EL (cell line): ENCODE measurements around the gene FOXJ3.

ENCODE experiments used
- DNase-seq: peaks from one replicate; pipeline ENCODE4 v3.0.0-alpha.2; 2016

FOXJ3 gene

GRCh38 chr1:42139444-42139843 is 195.6 kb downstream of the FOXJ3 start:
- no peak for DNase-seq

GRCh38 chr1:42138586-42138985 is 196.4 kb downstream of the FOXJ3 start:
- no peak for DNase-seq

DNA sequence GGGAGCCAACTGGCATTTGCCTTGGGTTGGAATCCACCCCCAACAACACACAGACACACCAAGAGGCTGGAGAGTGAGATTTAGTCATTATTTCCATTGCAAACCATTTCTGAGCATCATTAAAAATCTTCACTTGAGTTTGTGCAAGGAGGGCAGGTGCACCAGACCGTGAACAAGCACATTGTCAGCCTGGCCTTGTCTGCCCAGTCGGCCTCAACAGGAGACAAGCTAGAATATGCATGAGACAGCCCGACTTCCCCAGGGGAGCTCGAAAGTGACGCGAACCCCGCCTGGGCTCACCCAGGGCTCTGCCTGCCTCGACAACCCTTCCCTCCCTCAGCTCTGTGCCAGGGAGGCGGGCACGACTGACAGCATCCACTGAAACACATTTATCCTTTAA is 197.3 kb downstream of the FOXJ3 start:
- no peak for DNase-seq

- no peak for DNase-seq
Observed at GRCh38 chr1:42136466-42136865, 198.6 kb downstream of the FOXJ3 start.

DNA sequence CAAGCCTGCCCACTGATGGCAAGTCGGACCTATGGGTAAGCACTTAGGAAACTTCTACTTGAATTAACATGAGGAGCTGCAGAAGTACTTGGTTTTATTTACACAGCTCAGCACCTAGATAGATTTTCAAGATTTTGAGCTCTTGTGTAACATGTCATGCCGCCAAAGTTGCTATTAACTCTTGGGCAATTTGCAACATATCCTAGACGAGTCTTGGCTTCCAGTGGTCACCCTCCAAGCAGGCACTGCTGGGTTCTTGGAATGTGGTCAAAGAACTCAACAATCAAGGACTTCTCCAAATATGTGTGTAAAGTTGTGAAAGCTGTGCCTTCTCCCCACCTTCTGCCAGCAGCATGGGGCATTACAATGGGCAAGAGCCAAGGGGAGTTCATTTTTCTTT is 199.6 kb downstream of the FOXJ3 start:
- no peak for DNase-seq

DNA sequence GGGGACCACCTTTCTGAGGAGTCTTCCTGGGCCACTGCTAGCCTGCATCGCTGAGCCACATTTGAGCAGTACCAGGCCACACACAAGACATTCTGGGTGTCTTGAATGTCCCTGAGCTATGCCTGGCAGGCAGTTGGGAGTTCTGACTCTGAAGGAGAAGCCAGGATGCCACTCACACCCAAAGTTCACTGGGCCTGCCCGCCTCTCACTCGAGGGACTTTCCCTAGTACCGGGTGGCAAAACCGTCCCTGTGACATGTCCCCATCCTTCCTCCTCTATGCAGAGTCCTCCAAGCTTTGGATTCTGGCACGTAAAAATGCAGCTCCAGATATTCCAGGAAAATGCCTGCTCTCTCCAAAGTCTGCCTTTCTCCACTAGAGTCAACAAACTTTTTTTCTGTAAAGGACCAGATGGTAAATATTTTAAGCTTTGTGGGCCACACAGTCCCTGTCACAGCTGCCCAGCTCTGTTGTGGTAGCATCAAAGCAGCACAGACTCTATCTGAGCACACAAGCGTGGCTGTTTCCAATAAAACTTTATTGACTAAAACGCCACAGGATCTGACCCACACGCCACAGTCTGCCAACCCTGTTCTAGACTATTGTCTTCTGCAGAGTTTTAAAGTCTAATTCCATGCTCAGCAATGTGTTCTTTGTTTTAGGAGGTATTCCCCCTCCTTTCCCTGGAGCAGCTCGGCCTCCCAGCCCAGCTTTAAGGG is 201.1 kb downstream of the FOXJ3 start:
- no peak for DNase-seq

DNA sequence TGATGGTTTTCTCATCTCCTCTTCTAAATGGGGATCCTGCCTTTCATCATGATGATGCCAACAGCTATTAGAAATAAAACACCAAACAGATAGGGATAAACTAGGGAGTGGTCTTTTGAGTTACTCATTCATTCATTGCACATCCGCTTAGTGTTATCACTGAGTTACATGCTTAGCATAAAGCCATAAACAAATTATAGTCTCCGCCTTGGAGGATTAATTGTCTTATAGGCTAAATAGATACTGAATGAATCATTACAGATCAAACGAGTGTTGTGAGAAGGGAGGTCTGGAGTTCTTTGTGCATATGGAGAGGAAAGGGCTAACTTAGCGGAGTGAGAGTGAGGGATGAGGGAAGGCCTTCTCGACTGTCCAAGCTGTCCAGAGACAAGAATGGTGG is 201.6 kb downstream of the FOXJ3 start:
- no peak for DNase-seq

DNA sequence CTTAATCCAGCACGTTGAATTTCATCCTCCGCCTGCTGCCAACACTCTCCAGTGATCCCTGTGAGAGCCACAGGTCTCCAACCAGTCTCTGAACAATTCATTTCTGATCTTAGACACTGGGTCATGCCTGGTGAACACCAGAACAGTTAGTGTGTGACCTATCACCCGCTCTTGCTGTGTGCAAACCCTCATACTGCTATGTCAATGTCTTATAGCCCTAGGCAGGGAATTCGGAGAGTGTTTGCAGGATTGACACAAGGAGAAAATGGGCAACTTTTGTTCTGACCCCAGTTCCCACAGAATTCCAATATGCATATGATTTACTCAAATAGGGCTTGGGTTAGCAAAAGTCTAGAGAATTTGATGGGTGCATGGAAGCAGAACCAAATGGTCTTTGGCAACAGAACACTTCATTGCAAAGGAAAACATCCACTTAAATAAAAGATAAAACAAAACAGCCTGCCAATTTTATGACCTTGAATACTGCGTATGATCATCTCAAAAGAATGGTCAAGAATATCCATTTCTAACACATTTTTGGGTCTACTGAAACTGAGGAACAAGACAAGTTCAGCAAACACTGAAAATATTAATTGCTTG is 204.9 kb downstream of the FOXJ3 start:
- no peak for DNase-seq

DNA sequence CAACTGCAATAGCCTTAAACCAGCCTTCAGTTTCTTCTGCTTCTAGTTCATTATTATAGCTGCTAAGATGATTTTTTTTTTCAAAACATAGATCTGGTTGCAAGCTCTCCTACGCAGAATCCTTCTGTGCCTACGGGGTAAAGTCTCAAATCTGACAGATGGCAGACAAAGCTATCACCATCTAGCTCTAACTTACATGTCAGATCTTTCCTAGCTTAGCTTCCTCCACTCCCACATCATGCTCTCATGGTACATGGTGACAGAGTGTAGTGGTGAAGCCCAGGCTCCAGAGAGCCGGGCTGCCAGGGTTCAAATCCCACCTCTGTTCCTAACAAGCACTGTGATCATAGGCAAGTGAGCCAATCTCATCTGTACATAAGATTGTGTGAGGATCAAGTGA is 206.1 kb downstream of the FOXJ3 start:
- no peak for DNase-seq

- no peak for DNase-seq
Observed at GRCh38 chr1:42128499-42128898, 206.5 kb downstream of the FOXJ3 start.

GRCh38 chr1:42127767-42128166 is 207.3 kb downstream of the FOXJ3 start:
- DNase-seq = no peak
